Left lung (tissue), 10 donors: ENCODE results near the gene AKAP9. TPM values are rescaled to one million over a fixed set of nuclear protein-coding genes. Genes with fewer than 3 reads are reported as not detected.
"Not testable (repeated sequence)": the region's sequence is repeated elsewhere in the genome, so short reads cannot be mapped to it uniquely, and the experiment has no call there.

Experiments used
- ATAC-seq: fragments of 200-7000 bp; cut with Tn5 transposase; one replicate; pipeline ENCODE4 v1.9.1; 2020; ENCODE audit warnings: moderate library complexity
- DNase-seq, 4 donors: peaks; one replicate each; pipeline ENCODE4 v3.0.0-alpha.2; 2013 to 2020
- H3K27ac ChIP-seq, 2 donors: fragments of 200-600 bp; sonication (generic) in 1 of 2; one replicate each; pipeline versions ENCODE4 v1.5.0 to v1.8.0; 2020 to 2021
- H3K27me3 ChIP-seq, 2 donors: fragments of 200-600 bp; sonication (generic) in 1 of 2; one replicate each; pipeline versions ENCODE4 v1.5.0 to v1.8.0; 2020 to 2021
- H3K36me3 ChIP-seq, 2 donors: fragments of 200-600 bp; sonication (generic) in 1 of 2; one replicate each; pipeline versions ENCODE4 v1.5.0 to v1.8.0; 2020 to 2021
- H3K4me1 ChIP-seq, 2 donors: fragments of 200-600 bp; one replicate each; pipeline ENCODE4 v1.8.0; 2021
- H3K4me3 ChIP-seq, 2 donors: fragments of 200-600 bp; sonication (generic) in 1 of 2; one replicate each; pipeline versions ENCODE4 v1.5.0 to v1.8.0; 2020 to 2021; ENCODE audit warnings: mild to moderate bottlenecking in 1 of 2
- H3K9me3 ChIP-seq, 2 donors: fragments of 200-600 bp; sonication (generic) in 1 of 2; one replicate each; pipeline versions ENCODE4 v1.5.0 to v1.8.0; 2020 to 2021
- CTCF ChIP-seq, 2 donors: fragments of 200-600 bp; sonication (generic) in 1 of 2; IDR thresholded peaks; one replicate each; pipeline versions ENCODE4 v1.5.0 to v1.8.0; 2021; ENCODE audit warnings: antibody characterized with exemption in 2 of 2
- intact Hi-C, 2 donors: fragments of 100-400 bp; cut with DNase I; formaldehyde crosslinking; loops; one replicate each; pipeline versions ENCODE4 v1.11.2 to v1.14.2; 2022
- polyA plus RNA-seq, 6 donors: library from polyadenylated mRNA; unstranded; fragments of 120-200 nt; gene quantifications; one replicate each; pipeline ENCODE4 v1.2.1, GENCODE V29; 2013; ENCODE audit not compliant: insufficient read length in 6 of 6
- total RNA-seq, 2 donors: library from RNA; stranded (reverse); fragmentation: NEBNext Ultra II Directional; extraction: Animal tissue kit (Norgen Biotek cat#: 25700); gene quantifications; one replicate each; pipeline ENCODE4 v1.2.1, GENCODE V29; 2021
- donor health status: DM: no; HTN: yes; CAD: no.
- donor health status: DM: no; HTN: no; CAD: no.

AKAP9 gene
- total and polyA plus RNA-seq, 8 donors, result 57.5 to 105 (median 88.9) TPM

- TF ChIP-seq CTCF (IDR thresholded peaks at IDR 0.05), result no peak
- intact Hi-C loops, result no loop called here
- peaks cover 0 to 89% of the 10 kb centered on the region in 2 donors for H3K36me3 ChIP-seq
- H3K27me3 ChIP-seq, result no peaks in the 10 kb centered on the region
- ATAC-seq, result peak; percentile 97
- no peak for DNase-seq
- no peak overlapping the region for H3K4me3 ChIP-seq
- no peak overlapping the region for H3K27ac ChIP-seq
- no peaks in the 10 kb centered on the region for H3K4me1 ChIP-seq
- no peaks in the 10 kb centered on the region for H3K9me3 ChIP-seq
Measured at GRCh38 chr7:92095380-92095779, 154.7 kb downstream of the AKAP9 start.

GRCh38 chr7:92100534-92100933 lies 159.9 kb downstream of the AKAP9 start:
- peaks cover 0 to 98% of the 10 kb centered on the region in 2 donors for H3K36me3 ChIP-seq
- no peak for TF ChIP-seq CTCF (IDR thresholded peaks at IDR 0.05)
- no peaks in the 10 kb centered on the region for H3K27me3 ChIP-seq
- no peak overlapping the region for H3K27ac ChIP-seq
- no peaks in the 10 kb centered on the region for H3K9me3 ChIP-seq
- H3K4me3 ChIP-seq, result no peak overlapping the region
- no peaks in the 10 kb centered on the region for H3K4me1 ChIP-seq
- ATAC-seq (no peak), DNase-seq (no peak)
- intact Hi-C loops, result no loop called here

- H3K36me3 ChIP-seq, result peaks cover 0 to 95% of the 10 kb centered on the region in 2 donors
- H3K27me3 ChIP-seq, H3K4me1 ChIP-seq, H3K4me3 ChIP-seq, ATAC-seq, H3K27ac ChIP-seq, DNase-seq, intact Hi-C loops, H3K9me3 ChIP-seq: not testable (repeated sequence)
Measured at GRCh38 chr7:92102862-92103261, 162.2 kb downstream of the AKAP9 start.

- Histone ChIP-seq H3K4me1 (no peaks in the 10 kb centered on the region), H3K27me3 (no peaks in the 10 kb centered on the region), H3K36me3 (peaks cover 0 to 93% of the 10 kb centered on the region in 2 donors), H3K27ac (no peak overlapping the region), H3K9me3 (no peaks in the 10 kb centered on the region), H3K4me3 (no peak overlapping the region)
- no peak for DNase-seq
- no peak for TF ChIP-seq CTCF (IDR thresholded peaks at IDR 0.05)
- intact Hi-C loops, result no loop called here
- no peak for ATAC-seq
Measured at GRCh38 chr7:92108821-92109220, 168.2 kb downstream of the AKAP9 start.

GRCh38 chr7:92110857-92111256 lies 170.2 kb downstream of the AKAP9 start:
- intact Hi-C loops, result no loop called here
- ATAC-seq (no peak), DNase-seq (no peak)
- H3K4me3 ChIP-seq, result no peak overlapping the region
- H3K9me3 ChIP-seq, result no peaks in the 10 kb centered on the region
- peaks cover 0 to 96% of the 10 kb centered on the region in 2 donors for H3K36me3 ChIP-seq
- TF ChIP-seq CTCF (IDR thresholded peaks at IDR 0.05), result no peak
- H3K4me1 ChIP-seq, result no peaks in the 10 kb centered on the region
- H3K27me3 ChIP-seq, result no peaks in the 10 kb centered on the region
- no peak overlapping the region for H3K27ac ChIP-seq

- no peaks in the 10 kb centered on the region for H3K9me3 ChIP-seq
- intact Hi-C loops, result no loop called here
- H3K27ac ChIP-seq, result no peak overlapping the region
- TF ChIP-seq CTCF (IDR thresholded peaks at IDR 0.05), result no peak
- peaks cover 0 to 90% of the 10 kb centered on the region in 2 donors for H3K36me3 ChIP-seq
- no peaks in the 10 kb centered on the region for H3K27me3 ChIP-seq
- no peaks in the 10 kb centered on the region for H3K4me1 ChIP-seq
- DNase-seq, result no peak
- H3K4me3 ChIP-seq, result no peak overlapping the region
- ATAC-seq, result no peak
Measured at GRCh38 chr7:92115821-92116220, 175.2 kb downstream of the AKAP9 start.
